ENCODE measurements around the gene ARAP1.

Gene ARAP1

GRCh38 chr11:72719144-72719543 lies 33.1 kb downstream of the ARAP1 start:
- Histone ChIP-seq H2AFZ (ENCODE audit: low read depth) (no peak overlapping the region), H3K9ac (peak overlapping the region; percentile 8; the same call in 1 of the 2 replicates), H3K4me3 (IDR thresholded peaks at IDR 0.05; ENCODE audit: insufficient read depth, low read depth, low read length) (no peak overlapping the region), H3K27ac (peak overlapping the region; percentile 59), H3K27me3 (ENCODE audit: insufficient read depth, low read depth) (no peaks in the 10 kb centered on the region), H3K36me3 (ENCODE audit: insufficient read depth) (no peaks in the 10 kb centered on the region), H3K79me2 (ENCODE audit: insufficient read depth, low read depth) (peaks cover 44% of the 10 kb centered on the region), H3K4me1 (ENCODE audit: low read depth, poor library complexity, severe bottlenecking) (peaks cover 46% of the 10 kb centered on the region), H3K4me2 (peak overlapping the region; percentile 98), H4K20me1 (ENCODE audit: insufficient read depth) (no peaks in the 10 kb centered on the region)
- TF ChIP-seq CTCF (conservative IDR thresholded peaks at IDR 0.05; ENCODE audit: low read depth, low read length): no peak

DNA sequence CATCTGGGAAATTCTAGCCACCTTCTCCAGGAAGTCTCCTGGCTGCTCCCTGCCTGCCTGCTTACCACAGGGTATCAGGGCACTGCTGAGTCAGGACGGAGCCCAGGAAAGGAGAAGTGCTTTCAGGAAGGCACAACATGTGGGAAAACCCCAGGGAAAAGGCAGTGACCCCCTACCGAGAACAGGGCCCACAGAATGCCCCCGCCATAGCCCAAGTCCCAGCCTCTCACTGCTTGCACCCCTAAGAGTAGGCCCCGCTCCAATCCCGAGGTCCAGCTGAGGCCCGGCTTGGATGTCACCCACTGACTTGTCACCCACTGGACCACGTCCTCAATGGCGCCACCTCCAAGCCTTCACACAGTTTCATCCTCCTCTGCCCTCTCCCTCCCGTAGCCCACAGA lies 34.1 kb downstream of the ARAP1 start:
- no peaks in the 10 kb centered on the region for H3K27me3 ChIP-seq (ENCODE audit: insufficient read depth, low read depth)
- no peak overlapping the region for H3K27ac ChIP-seq
- no peak overlapping the region for H3K9ac ChIP-seq
- H4K20me1 ChIP-seq (ENCODE audit: insufficient read depth): no peaks in the 10 kb centered on the region
- H3K36me3 ChIP-seq (ENCODE audit: insufficient read depth): no peaks in the 10 kb centered on the region
- no peak overlapping the region for H2AFZ ChIP-seq (ENCODE audit: low read depth)
- no peak for TF ChIP-seq CTCF (conservative IDR thresholded peaks at IDR 0.05; ENCODE audit: low read depth, low read length)
- no peak overlapping the region for H3K4me3 ChIP-seq (IDR thresholded peaks at IDR 0.05; ENCODE audit: insufficient read depth, low read depth, low read length)
- no peak overlapping the region; the same call in 1 of the 2 replicates for H3K4me2 ChIP-seq
- H3K4me1 ChIP-seq (ENCODE audit: low read depth, poor library complexity, severe bottlenecking): peaks cover 45% of the 10 kb centered on the region
- peaks cover 44% of the 10 kb centered on the region for H3K79me2 ChIP-seq (ENCODE audit: insufficient read depth, low read depth)

DNA sequence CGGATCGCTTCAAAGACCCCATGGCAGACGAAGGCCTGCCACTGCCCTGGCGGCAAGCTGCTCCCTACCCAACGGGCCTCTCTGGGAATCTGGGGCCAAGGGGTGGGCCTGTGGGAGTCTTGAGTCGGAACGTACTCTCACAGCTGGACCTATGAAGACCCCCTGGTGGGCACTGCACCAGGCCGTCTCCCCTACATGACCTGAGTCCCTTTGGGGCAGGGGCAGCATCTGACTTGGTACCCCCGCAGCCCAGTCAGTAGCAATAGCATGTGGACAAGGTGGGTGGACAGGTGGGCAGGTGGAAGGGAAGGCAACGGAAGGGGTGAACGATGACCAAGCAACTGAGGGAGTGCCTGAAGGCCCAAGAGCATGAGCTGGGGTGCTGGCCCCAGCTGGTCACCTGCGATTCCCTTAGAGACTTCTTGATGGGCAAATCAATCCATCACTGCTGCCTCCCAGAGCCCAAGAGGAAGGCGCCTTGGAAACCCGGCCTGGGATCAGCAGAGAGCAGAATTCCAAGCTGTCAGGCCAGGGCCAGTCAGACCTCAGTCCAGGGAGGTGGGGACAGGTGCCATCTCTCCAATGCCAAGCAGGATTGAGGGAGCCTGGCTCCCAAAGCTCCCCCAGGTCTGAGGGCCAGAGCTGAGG lies 35.3 kb downstream of the ARAP1 start:
- H3K79me2 ChIP-seq (ENCODE audit: insufficient read depth, low read depth): peaks cover 37% of the 10 kb centered on the region
- H4K20me1 ChIP-seq (ENCODE audit: insufficient read depth): no peaks in the 10 kb centered on the region

GRCh38 chr11:72716290-72716689 lies 35.9 kb downstream of the ARAP1 start:
- H3K79me2 ChIP-seq (ENCODE audit: insufficient read depth, low read depth): peaks cover 31% of the 10 kb centered on the region
- no peak overlapping the region for H2AFZ ChIP-seq (ENCODE audit: low read depth)
- peaks cover 36% of the 10 kb centered on the region for H3K4me1 ChIP-seq (ENCODE audit: low read depth, poor library complexity, severe bottlenecking)
- no peaks in the 10 kb centered on the region for H3K36me3 ChIP-seq (ENCODE audit: insufficient read depth)
- H3K9ac ChIP-seq: no peak overlapping the region
- no peak for TF ChIP-seq CTCF (conservative IDR thresholded peaks at IDR 0.05; ENCODE audit: low read depth, low read length)
- H3K27me3 ChIP-seq (ENCODE audit: insufficient read depth, low read depth): no peaks in the 10 kb centered on the region
- H3K4me2 ChIP-seq: no peak overlapping the region
- no peaks in the 10 kb centered on the region for H4K20me1 ChIP-seq (ENCODE audit: insufficient read depth)
- no peak overlapping the region for H3K27ac ChIP-seq
- H3K4me3 ChIP-seq (IDR thresholded peaks at IDR 0.05; ENCODE audit: insufficient read depth, low read depth, low read length): no peak overlapping the region

More for the DNA sequence above, 35.3 kb downstream of the ARAP1 start:
- no peak for TF ChIP-seq CTCF (conservative IDR thresholded peaks at IDR 0.05; ENCODE audit: low read depth, low read length)
- Histone ChIP-seq H3K4me1 (ENCODE audit: low read depth, poor library complexity, severe bottlenecking) (peaks cover 38% of the 10 kb centered on the region), H3K4me3 (IDR thresholded peaks at IDR 0.05; ENCODE audit: insufficient read depth, low read depth, low read length) (no peak overlapping the region), H2AFZ (ENCODE audit: low read depth) (no peak overlapping the region), H3K27me3 (ENCODE audit: insufficient read depth, low read depth) (no peaks in the 10 kb centered on the region), H3K9ac (no peak overlapping the region), H3K27ac (no peak overlapping the region), H3K4me2 (no peak overlapping the region), H3K36me3 (ENCODE audit: insufficient read depth) (no peaks in the 10 kb centered on the region)

Measured in KMS-11 (cell line).